Measurements from ENCODE around the gene EPB41L4A. TPM values are rescaled to one million over a fixed set of nuclear protein-coding genes. Genes with fewer than 3 reads are reported as not detected.

EPB41L4A gene
- total RNA-seq: 13.0 and 44.6 TPM in 2 replicates

GRCh38 chr5:112419164-112419985, at the start of gene EPB41L4A:
Gene EPB41L4A, minus strand, starts transcription at chr5:112419277. Its CDS starts 238 bp downstream, at chr5:112419039.

